GM12891 (cell line): ENCODE measurements around the gene EPHB3.

ENCODE experiments used
- DNase-seq: peaks from one replicate; pipeline ENCODE4 v3.0.0; 2011; ENCODE audit warnings: low spot score; ENCODE audit not compliant: insufficient read length
- FAIRE-seq: peaks from 2 replicates; lab custom pipeline; 2011; peaks lifted over from hg19 to GRCh38; lab: Jason Lieb, UNC
- PAX5 ChIP-seq: IDR thresholded peaks from 2 replicates; pipeline ENCODE4 v1.6.1; 2011; ENCODE audit warnings: low read length, moderate library complexity, mild to moderate bottlenecking; ENCODE audit not compliant: insufficient read depth, severe bottlenecking
- POLR2A ChIP-seq: IDR thresholded peaks from 2 replicates; pipeline ENCODE4 v1.6.1; 2011; ENCODE audit warnings: low read depth, low read length, control low read depth
- POLR2AphosphoS5 ChIP-seq: IDR thresholded peaks from 2 replicates; pipeline ENCODE4 v1.6.1; 2011; ENCODE audit warnings: low read depth, low read length, control low read depth
- POU2F2 ChIP-seq: IDR thresholded peaks from 2 replicates; pipeline ENCODE4 v1.6.1; 2011; ENCODE audit warnings: low read depth, mild to moderate bottlenecking, control low read depth, low read length, moderate library complexity
- SPI1 ChIP-seq: IDR thresholded peaks from 2 replicates; pipeline ENCODE4 v1.6.1; 2011; ENCODE audit warnings: low read depth, low read length, control low read depth
- TAF1 ChIP-seq: IDR thresholded peaks from 2 replicates; pipeline ENCODE4 v1.6.1; 2011; ENCODE audit warnings: low read depth, low read length, control low read depth

Gene EPHB3

GRCh38 chr3:184578218-184578617 lies 16.6 kb downstream of the EPHB3 start:
- no peak for TF ChIP-seq TAF1
- TF ChIP-seq PAX5 = no peak
- TF ChIP-seq POU2F2 = no peak
- no peak for TF ChIP-seq POLR2AphosphoS5
- no peak for TF ChIP-seq POLR2A
- TF ChIP-seq SPI1 = no peak
- FAIRE-seq (no peak), DNase-seq (no peak)

DNA sequence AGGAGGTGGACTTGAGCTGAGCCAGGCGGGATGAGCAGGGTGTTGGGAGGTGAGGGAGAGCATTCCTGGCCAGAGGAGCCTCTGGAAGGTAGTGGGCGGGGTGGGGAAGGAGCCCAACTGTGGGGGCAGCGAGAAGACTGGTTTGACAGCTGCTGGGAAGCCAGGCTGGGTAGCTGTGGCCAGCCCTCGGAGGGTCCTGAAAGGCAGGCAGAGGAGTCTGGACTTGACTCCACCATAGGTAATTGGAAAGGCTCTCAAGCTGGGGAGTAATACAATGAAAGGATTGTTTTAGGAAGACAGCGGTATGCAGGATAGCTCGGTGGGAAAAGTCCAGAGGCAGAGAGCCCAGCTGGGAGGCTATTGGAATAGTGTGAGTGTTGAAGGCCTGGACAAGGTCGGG lies 17.2 kb downstream of the EPHB3 start:
- FAIRE-seq (no peak), DNase-seq (no peak)
- TF ChIP-seq SPI1 (no peak), POLR2AphosphoS5 (no peak), TAF1 (no peak), POU2F2 (no peak), POLR2A (no peak), PAX5 (no peak)

DNA sequence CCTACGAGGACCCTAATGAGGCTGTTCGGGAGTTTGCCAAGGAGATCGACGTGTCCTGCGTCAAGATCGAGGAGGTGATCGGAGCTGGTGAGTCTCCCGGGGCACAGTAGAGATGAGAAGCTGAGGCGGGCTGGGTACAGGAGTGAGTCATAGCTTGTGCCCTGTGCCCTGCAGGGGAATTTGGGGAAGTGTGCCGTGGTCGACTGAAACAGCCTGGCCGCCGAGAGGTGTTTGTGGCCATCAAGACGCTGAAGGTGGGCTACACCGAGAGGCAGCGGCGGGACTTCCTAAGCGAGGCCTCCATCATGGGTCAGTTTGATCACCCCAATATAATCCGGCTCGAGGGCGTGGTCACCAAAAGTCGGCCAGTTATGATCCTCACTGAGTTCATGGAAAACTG lies 17.9 kb downstream of the EPHB3 start:
- DNase-seq = no peak
- TF ChIP-seq POLR2AphosphoS5 (no peak), POU2F2 (no peak), TAF1 (no peak), PAX5 (no peak), SPI1 (no peak), POLR2A (no peak)
- FAIRE-seq = no peak

DNA sequence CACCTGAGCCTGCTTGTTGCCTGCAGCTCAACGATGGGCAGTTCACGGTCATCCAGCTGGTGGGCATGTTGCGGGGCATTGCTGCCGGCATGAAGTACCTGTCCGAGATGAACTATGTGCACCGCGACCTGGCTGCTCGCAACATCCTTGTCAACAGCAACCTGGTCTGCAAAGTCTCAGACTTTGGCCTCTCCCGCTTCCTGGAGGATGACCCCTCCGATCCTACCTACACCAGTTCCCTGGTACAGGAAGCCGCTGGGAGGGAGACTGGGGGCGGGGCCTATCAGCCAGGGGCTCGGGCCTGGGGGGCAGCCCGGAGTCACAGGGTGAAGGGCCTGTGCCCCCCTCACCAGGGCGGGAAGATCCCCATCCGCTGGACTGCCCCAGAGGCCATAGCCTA lies 18.8 kb downstream of the EPHB3 start:
- DNase-seq = no peak
- TF ChIP-seq SPI1 (no peak), POLR2AphosphoS5 (no peak), PAX5 (no peak), POU2F2 (no peak), POLR2A (no peak), TAF1 (no peak)
- no peak for FAIRE-seq

DNA sequence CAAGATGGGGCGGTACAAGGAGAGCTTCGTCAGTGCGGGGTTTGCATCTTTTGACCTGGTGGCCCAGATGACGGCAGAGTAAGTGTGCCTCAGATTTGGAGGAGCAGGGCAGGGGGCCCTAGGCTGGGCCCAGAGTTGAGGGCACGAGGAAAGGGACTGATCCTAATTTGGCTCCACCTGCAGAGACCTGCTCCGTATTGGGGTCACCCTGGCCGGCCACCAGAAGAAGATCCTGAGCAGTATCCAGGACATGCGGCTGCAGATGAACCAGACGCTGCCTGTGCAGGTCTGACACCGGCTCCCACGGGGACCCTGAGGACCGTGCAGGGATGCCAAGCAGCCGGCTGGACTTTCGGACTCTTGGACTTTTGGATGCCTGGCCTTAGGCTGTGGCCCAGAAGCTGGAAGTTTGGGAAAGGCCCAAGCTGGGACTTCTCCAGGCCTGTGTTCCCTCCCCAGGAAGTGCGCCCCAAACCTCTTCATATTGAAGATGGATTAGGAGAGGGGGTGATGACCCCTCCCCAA lies 19.8 kb downstream of the EPHB3 start:
- FAIRE-seq (no peak), DNase-seq (no peak)
- TF ChIP-seq POLR2AphosphoS5 (no peak), TAF1 (no peak), POLR2A (no peak), PAX5 (no peak), POU2F2 (no peak), SPI1 (no peak)

DNA sequence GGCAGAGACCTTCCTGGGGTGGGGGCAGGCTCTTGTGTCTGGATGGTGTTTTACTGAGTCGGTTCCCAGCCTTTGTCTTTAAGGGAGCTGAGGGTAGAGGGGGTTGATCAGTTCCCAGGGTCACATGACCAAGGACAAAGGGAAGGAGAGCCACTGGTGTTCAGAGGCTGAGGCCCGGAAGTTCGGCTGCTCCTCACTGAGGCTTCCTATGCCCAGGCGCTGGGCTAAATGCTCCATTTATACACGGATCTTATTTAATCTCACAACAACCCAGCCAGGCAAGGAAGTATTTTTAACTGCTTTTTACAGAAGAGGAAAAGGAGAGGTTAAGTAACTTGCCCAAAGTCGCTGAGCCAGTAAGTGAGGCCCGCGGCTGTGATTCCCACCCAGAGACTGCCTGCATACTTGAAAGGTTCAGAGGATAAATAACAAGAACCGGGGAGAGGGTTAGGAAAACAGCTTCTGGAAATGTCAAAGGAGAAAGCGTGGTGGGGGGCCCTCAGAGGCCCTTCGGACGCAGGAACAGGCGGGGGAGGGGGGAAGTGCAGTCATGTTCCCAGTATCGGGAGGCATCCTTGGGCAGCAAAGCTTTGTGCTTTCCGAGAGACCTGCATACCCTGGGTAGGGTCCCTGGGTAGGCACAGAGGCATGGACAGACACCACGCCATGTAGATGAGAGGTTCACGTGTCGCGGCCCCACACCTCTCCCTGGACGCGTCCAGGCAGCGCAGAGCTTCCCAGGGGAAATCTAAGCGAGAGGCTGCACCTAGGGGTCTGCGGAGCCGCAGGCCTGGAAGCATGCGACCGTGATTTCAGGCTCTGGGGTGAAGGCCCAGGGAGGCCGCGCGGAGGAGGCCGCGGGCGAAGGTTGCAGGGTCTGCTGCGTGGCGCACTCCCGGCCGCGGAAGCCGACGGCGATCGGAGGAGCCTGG lies 21.3 kb downstream of the EPHB3 start:
- no peak for DNase-seq
- no peak for FAIRE-seq
- TF ChIP-seq POLR2AphosphoS5 = no peak
- TF ChIP-seq POU2F2 = no peak
- TF ChIP-seq TAF1 = no peak
- TF ChIP-seq POLR2A = no peak
- no peak for TF ChIP-seq PAX5
- TF ChIP-seq SPI1 = no peak

GRCh38 chr3:184583578-184584451 lies 22.2 kb downstream of the EPHB3 start:
- DNase-seq = no peak

DNA sequence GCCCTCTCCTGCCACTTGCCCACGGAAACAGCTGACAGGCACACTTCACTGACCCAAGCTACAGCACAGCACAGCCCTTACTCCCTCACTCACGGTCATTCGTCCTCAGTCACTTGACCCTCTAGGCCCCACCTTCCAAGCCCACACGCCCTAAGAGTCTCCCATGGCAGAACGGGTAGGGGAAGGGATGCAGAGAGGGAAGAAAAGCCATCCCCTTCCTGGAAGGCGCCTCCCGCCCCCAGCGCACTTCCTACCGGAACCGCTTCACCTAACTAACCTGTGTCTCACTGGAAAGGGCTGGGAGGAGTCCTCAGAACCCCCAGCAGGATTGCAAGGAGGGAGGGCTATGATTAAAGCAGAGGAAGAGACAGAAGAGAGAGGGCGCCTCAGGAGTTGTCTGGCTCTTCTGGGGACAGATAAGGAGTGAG lies 22.9 kb downstream of the EPHB3 start:
- DNase-seq = no peak
- TF ChIP-seq POLR2AphosphoS5 (no peak), POU2F2 (no peak), SPI1 (no peak), POLR2A (no peak), PAX5 (no peak), TAF1 (no peak)

More at GRCh38 chr3:184583578-184584451, 22.2 kb downstream of the EPHB3 start:
- TF ChIP-seq POLR2A (no peak), SPI1 (no peak), POLR2AphosphoS5 (no peak), POU2F2 (no peak), TAF1 (no peak), PAX5 (no peak)
- FAIRE-seq = no peak

DNA sequence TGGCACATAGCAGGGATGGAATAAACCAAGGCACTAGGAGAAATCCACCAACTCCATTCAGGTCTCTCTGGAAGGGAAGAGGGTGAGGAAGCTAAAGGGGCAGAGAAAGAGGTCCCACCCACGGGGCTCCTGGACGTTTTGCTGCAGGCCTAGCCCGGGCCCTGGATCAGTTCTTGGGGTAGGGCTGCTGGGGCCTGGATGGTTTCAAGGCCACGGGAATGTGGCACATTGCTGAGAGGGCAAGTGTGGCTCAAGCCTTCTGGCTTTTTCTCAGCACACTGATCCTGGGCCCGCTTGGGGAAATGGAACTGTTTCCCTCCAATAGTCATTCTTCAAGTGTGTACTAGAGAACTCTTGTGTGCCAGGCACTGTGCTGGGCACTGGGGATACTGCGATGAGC lies 24.0 kb downstream of the EPHB3 start:
- TF ChIP-seq POU2F2 = no peak
- no peak for TF ChIP-seq PAX5
- TF ChIP-seq POLR2A = no peak
- no peak for TF ChIP-seq TAF1
- TF ChIP-seq SPI1 = no peak
- no peak for DNase-seq
- FAIRE-seq = no peak

More for the DNA sequence above, 22.9 kb downstream of the EPHB3 start:
- FAIRE-seq = no peak
